Measurements from ENCODE around the gene ADAP1. TPM values are rescaled to one million over a fixed set of nuclear protein-coding genes. Genes with fewer than 3 reads are reported as not detected.

Gene ADAP1
- total and polyA plus RNA-seq, 2 donors, result 6.2 to 9.4 TPM

- Histone ChIP-seq H3K4me1 (ENCODE audit: control insufficient read depth in 2 of 2, insufficient read depth in 2 of 2, low read length in 2 of 2) (peaks cover 0 to 5% of the 10 kb centered on the region in 2 donors), H3K4me3 (ENCODE audit: low read length in 2 of 2) (no peak overlapping the region), H3K36me3 (ENCODE audit: control insufficient read depth in 2 of 2, insufficient read depth in 2 of 2, low read length in 1 of 2) (peaks cover 6 to 18% of the 10 kb centered on the region in 2 donors), H3K9me3 (ENCODE audit: control insufficient read depth in 2 of 2, insufficient read depth in 1 of 2, low read length in 1 of 2) (no peaks in the 10 kb centered on the region), H3K27ac (ENCODE audit: low read depth in 1 of 2, low read length in 1 of 2) (no peak overlapping the region), H3K27me3 (ENCODE audit: control insufficient read depth in 2 of 2, insufficient read depth in 1 of 2, low read length in 1 of 2) (peaks cover 0 to 11% of the 10 kb centered on the region in 2 donors)
- WGBS, result 44% methylated on average over 24 of the region's 24 CpGs
- DNase-seq (ENCODE audit: low read depth in 6 of 9, low spot score in 9 of 9), result peak in 1 of 9 donors; percentile 33
Observed at GRCh38 chr7:901388-902154, 52.9 kb downstream of the ADAP1 start.

GRCh38 chr7:901041-901387 lies 53.5 kb downstream of the ADAP1 start:
- 93% methylated on average over 8 of the region's 8 CpGs for WGBS
- H3K9me3 ChIP-seq (ENCODE audit: control insufficient read depth in 2 of 2, insufficient read depth in 1 of 2, low read length in 1 of 2), result no peaks in the 10 kb centered on the region
- H3K27ac ChIP-seq (ENCODE audit: low read depth in 1 of 2, low read length in 1 of 2), result no peak overlapping the region
- peaks cover 11 to 24% of the 10 kb centered on the region in 2 donors for H3K36me3 ChIP-seq (ENCODE audit: control insufficient read depth in 2 of 2, insufficient read depth in 2 of 2, low read length in 1 of 2)
- no peak overlapping the region for H3K4me3 ChIP-seq (ENCODE audit: low read length in 2 of 2)
- H3K27me3 ChIP-seq (ENCODE audit: control insufficient read depth in 2 of 2, insufficient read depth in 1 of 2, low read length in 1 of 2), result peaks cover 0 to 11% of the 10 kb centered on the region in 2 donors
- DNase-seq (ENCODE audit: low read depth in 6 of 9, low spot score in 9 of 9), result no peak
- H3K4me1 ChIP-seq (ENCODE audit: control insufficient read depth in 2 of 2, insufficient read depth in 2 of 2, low read length in 2 of 2), result peaks cover 0 to 5% of the 10 kb centered on the region in 2 donors

GRCh38 chr7:900331-901040 lies 54.0 kb downstream of the ADAP1 start:
- Histone ChIP-seq H3K4me1 (ENCODE audit: control insufficient read depth in 2 of 2, insufficient read depth in 2 of 2, low read length in 2 of 2) (peaks cover 0 to 5% of the 10 kb centered on the region in 2 donors), H3K36me3 (ENCODE audit: control insufficient read depth in 2 of 2, insufficient read depth in 2 of 2, low read length in 1 of 2) (peaks cover 17 to 29% of the 10 kb centered on the region in 2 donors), H3K27me3 (ENCODE audit: control insufficient read depth in 2 of 2, insufficient read depth in 1 of 2, low read length in 1 of 2) (peaks cover 0 to 11% of the 10 kb centered on the region in 2 donors), H3K9me3 (ENCODE audit: control insufficient read depth in 2 of 2, insufficient read depth in 1 of 2, low read length in 1 of 2) (no peaks in the 10 kb centered on the region), H3K27ac (ENCODE audit: low read depth in 1 of 2, low read length in 1 of 2) (no peak overlapping the region), H3K4me3 (ENCODE audit: low read length in 2 of 2) (no peak overlapping the region)
- DNase-seq (ENCODE audit: low read depth in 6 of 9, low spot score in 9 of 9), result no peak
- 89% methylated on average over 26 of the region's 26 CpGs for WGBS

GRCh38 chr7:899806-900205 lies 54.7 kb downstream of the ADAP1 start:
- 98% methylated on average over 16 of the region's 16 CpGs for WGBS
- H3K36me3 ChIP-seq (ENCODE audit: control insufficient read depth in 2 of 2, insufficient read depth in 2 of 2, low read length in 1 of 2), result peaks cover 23 to 36% of the 10 kb centered on the region in 2 donors
- no peak for DNase-seq (ENCODE audit: low read depth in 6 of 9, low spot score in 9 of 9)

GRCh38 chr7:898855-899681 lies 55.4 kb downstream of the ADAP1 start:
- WGBS, result 94% methylated on average over 54 of the region's 54 CpGs
- H3K4me3 ChIP-seq (ENCODE audit: low read length in 2 of 2), result no peak overlapping the region
- no peaks in the 10 kb centered on the region for H3K9me3 ChIP-seq (ENCODE audit: control insufficient read depth in 2 of 2, insufficient read depth in 1 of 2, low read length in 1 of 2)
- H3K27ac ChIP-seq (ENCODE audit: low read depth in 1 of 2, low read length in 1 of 2), result no peak overlapping the region
- H3K27me3 ChIP-seq (ENCODE audit: control insufficient read depth in 2 of 2, insufficient read depth in 1 of 2, low read length in 1 of 2), result peaks cover 0 to under 1% of the 10 kb centered on the region in 2 donors
- peaks cover 0 to 5% of the 10 kb centered on the region in 2 donors for H3K4me1 ChIP-seq (ENCODE audit: control insufficient read depth in 2 of 2, insufficient read depth in 2 of 2, low read length in 2 of 2)
- peaks cover 27 to 43% of the 10 kb centered on the region in 2 donors for H3K36me3 ChIP-seq (ENCODE audit: control insufficient read depth in 2 of 2, insufficient read depth in 2 of 2, low read length in 1 of 2)
- DNase-seq (ENCODE audit: low read depth in 6 of 9, low spot score in 9 of 9), result no peak

More at GRCh38 chr7:899806-900205, 54.7 kb downstream of the ADAP1 start:
- Histone ChIP-seq H3K4me1 (ENCODE audit: control insufficient read depth in 2 of 2, insufficient read depth in 2 of 2, low read length in 2 of 2) (peaks cover 0 to 5% of the 10 kb centered on the region in 2 donors), H3K4me3 (ENCODE audit: low read length in 2 of 2) (no peak overlapping the region), H3K27me3 (ENCODE audit: control insufficient read depth in 2 of 2, insufficient read depth in 1 of 2, low read length in 1 of 2) (peaks cover 0 to 7% of the 10 kb centered on the region in 2 donors), H3K27ac (ENCODE audit: low read depth in 1 of 2, low read length in 1 of 2) (peak overlapping the region in 1 of 2 donors; percentile 10), H3K9me3 (ENCODE audit: control insufficient read depth in 2 of 2, insufficient read depth in 1 of 2, low read length in 1 of 2) (no peaks in the 10 kb centered on the region)

GRCh38 chr7:898460-898854 lies 56.0 kb downstream of the ADAP1 start:
- H3K4me1 ChIP-seq (ENCODE audit: control insufficient read depth in 2 of 2, insufficient read depth in 2 of 2, low read length in 2 of 2), result peaks cover 0 to 5% of the 10 kb centered on the region in 2 donors
- peaks cover 33 to 49% of the 10 kb centered on the region in 2 donors for H3K36me3 ChIP-seq (ENCODE audit: control insufficient read depth in 2 of 2, insufficient read depth in 2 of 2, low read length in 1 of 2)
- H3K9me3 ChIP-seq (ENCODE audit: control insufficient read depth in 2 of 2, insufficient read depth in 1 of 2, low read length in 1 of 2), result no peaks in the 10 kb centered on the region
- H3K4me3 ChIP-seq (ENCODE audit: low read length in 2 of 2), result no peak overlapping the region
- WGBS, result 93% methylated on average over 18 of the region's 18 CpGs
- H3K27ac ChIP-seq (ENCODE audit: low read depth in 1 of 2, low read length in 1 of 2), result no peak overlapping the region
- H3K27me3 ChIP-seq (ENCODE audit: control insufficient read depth in 2 of 2, insufficient read depth in 1 of 2, low read length in 1 of 2), result no peaks in the 10 kb centered on the region
- DNase-seq (ENCODE audit: low read depth in 6 of 9, low spot score in 9 of 9), result no peak

- no peak for DNase-seq (ENCODE audit: low read depth in 6 of 9, low spot score in 9 of 9)
- H3K4me1 ChIP-seq (ENCODE audit: control insufficient read depth in 2 of 2, insufficient read depth in 2 of 2, low read length in 2 of 2), result peaks cover 0 to 5% of the 10 kb centered on the region in 2 donors
- WGBS, result 91% methylated on average over 27 of the region's 27 CpGs
- H3K27me3 ChIP-seq (ENCODE audit: control insufficient read depth in 2 of 2, insufficient read depth in 1 of 2, low read length in 1 of 2), result no peaks in the 10 kb centered on the region
- no peak overlapping the region for H3K4me3 ChIP-seq (ENCODE audit: low read length in 2 of 2)
- H3K36me3 ChIP-seq (ENCODE audit: control insufficient read depth in 2 of 2, insufficient read depth in 2 of 2, low read length in 1 of 2), result peaks cover 36 to 55% of the 10 kb centered on the region in 2 donors
- no peak overlapping the region for H3K27ac ChIP-seq (ENCODE audit: low read depth in 1 of 2, low read length in 1 of 2)
- H3K9me3 ChIP-seq (ENCODE audit: control insufficient read depth in 2 of 2, insufficient read depth in 1 of 2, low read length in 1 of 2), result no peaks in the 10 kb centered on the region
Observed at GRCh38 chr7:897771-898376, 56.6 kb downstream of the ADAP1 start.

DNA sequence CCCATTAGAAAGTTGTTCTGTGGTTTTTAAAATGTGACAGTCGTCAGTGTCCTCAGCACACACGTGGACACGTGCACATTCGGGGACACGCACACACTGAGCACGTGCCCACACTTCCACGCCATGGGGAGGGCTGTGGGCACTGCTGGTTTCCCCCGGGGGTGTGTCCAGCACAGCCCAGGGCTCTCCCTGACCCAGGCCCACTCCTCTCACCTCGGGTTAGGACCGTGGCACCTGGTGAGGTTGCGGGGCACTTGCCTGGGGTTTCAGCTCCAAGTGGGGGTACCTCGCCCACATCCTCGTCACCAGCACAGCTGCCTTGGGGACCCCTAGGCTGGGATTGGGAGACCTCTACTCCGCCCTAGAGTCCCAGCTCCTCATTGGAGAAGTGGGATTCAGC lies 57.4 kb downstream of the ADAP1 start:
- no peak for DNase-seq (ENCODE audit: low read depth in 6 of 9, low spot score in 9 of 9)
- 95% methylated on average over 14 of the region's 14 CpGs for WGBS
- peaks cover 44 to 63% of the 10 kb centered on the region in 2 donors for H3K36me3 ChIP-seq (ENCODE audit: control insufficient read depth in 2 of 2, insufficient read depth in 2 of 2, low read length in 1 of 2)

More for the DNA sequence above, 57.4 kb downstream of the ADAP1 start:
- Histone ChIP-seq H3K9me3 (ENCODE audit: control insufficient read depth in 2 of 2, insufficient read depth in 1 of 2, low read length in 1 of 2) (peaks cover 1 to 5% of the 10 kb centered on the region in 2 donors), H3K4me3 (ENCODE audit: low read length in 2 of 2) (no peak overlapping the region), H3K4me1 (ENCODE audit: control insufficient read depth in 2 of 2, insufficient read depth in 2 of 2, low read length in 2 of 2) (peaks cover 0 to 5% of the 10 kb centered on the region in 2 donors), H3K27ac (ENCODE audit: low read depth in 1 of 2, low read length in 1 of 2) (no peak overlapping the region), H3K27me3 (ENCODE audit: control insufficient read depth in 2 of 2, insufficient read depth in 1 of 2, low read length in 1 of 2) (no peaks in the 10 kb centered on the region)

Data from thymus (tissue), 11 donors.